Measurements from ENCODE around the gene MCC. TPM values are rescaled to one million over a fixed set of nuclear protein-coding genes. Genes with fewer than 3 reads are reported as not detected.

MCC gene
- total RNA-seq, 1 donor from 2014 or later, result 14.0 TPM

- peaks cover under 1% of the 10 kb centered on the region for H3K27me3 Mint-ChIP-seq (ENCODE audit: unreplicated experiment)
- TF ChIP-seq CTCF (IDR thresholded peaks at IDR 0.05), result no peak
- no peak overlapping the region for H3K27ac Mint-ChIP-seq (ENCODE audit: unreplicated experiment)
- no peak overlapping the region for H3K4me3 Mint-ChIP-seq (ENCODE audit: unreplicated experiment)
- DNase-seq (ENCODE audit: extremely low spot score, unreplicated experiment), result no peak
- no peaks in the 10 kb centered on the region for H3K9me3 Mint-ChIP-seq (ENCODE audit: unreplicated experiment)
- no peaks in the 10 kb centered on the region for H3K36me3 Mint-ChIP-seq (ENCODE audit: unreplicated experiment)
- no peaks in the 10 kb centered on the region for H3K4me1 Mint-ChIP-seq (ENCODE audit: unreplicated experiment)
Observed at GRCh38 chr5:113433862-113434612, 54.2 kb downstream of the MCC start.

- H3K27me3 Mint-ChIP-seq (ENCODE audit: unreplicated experiment), result peaks cover 2% of the 10 kb centered on the region
- no peak for TF ChIP-seq CTCF (IDR thresholded peaks at IDR 0.05)
- H3K9me3 Mint-ChIP-seq (ENCODE audit: unreplicated experiment), result no peaks in the 10 kb centered on the region
- H3K27ac Mint-ChIP-seq (ENCODE audit: unreplicated experiment), result no peak overlapping the region
- no peaks in the 10 kb centered on the region for H3K36me3 Mint-ChIP-seq (ENCODE audit: unreplicated experiment)
- no peak for DNase-seq (ENCODE audit: extremely low spot score, unreplicated experiment)
- H3K4me1 Mint-ChIP-seq (ENCODE audit: unreplicated experiment), result no peaks in the 10 kb centered on the region
- no peak overlapping the region for H3K4me3 Mint-ChIP-seq (ENCODE audit: unreplicated experiment)
Observed at GRCh38 chr5:113433071-113433470, 55.2 kb downstream of the MCC start.

GRCh38 chr5:113427871-113428574, 60.2 kb downstream of the MCC start:
- H3K4me3 Mint-ChIP-seq (ENCODE audit: unreplicated experiment), result no peak overlapping the region
- no peaks in the 10 kb centered on the region for H3K4me1 Mint-ChIP-seq (ENCODE audit: unreplicated experiment)
- no peak for DNase-seq (ENCODE audit: extremely low spot score, unreplicated experiment)
- no peak overlapping the region for H3K27ac Mint-ChIP-seq (ENCODE audit: unreplicated experiment)
- no peaks in the 10 kb centered on the region for H3K9me3 Mint-ChIP-seq (ENCODE audit: unreplicated experiment)
- peaks cover 2% of the 10 kb centered on the region for H3K27me3 Mint-ChIP-seq (ENCODE audit: unreplicated experiment)
- no peaks in the 10 kb centered on the region for H3K36me3 Mint-ChIP-seq (ENCODE audit: unreplicated experiment)
- TF ChIP-seq CTCF (IDR thresholded peaks at IDR 0.05), result no peak

- H3K27ac Mint-ChIP-seq (ENCODE audit: unreplicated experiment), result no peak overlapping the region
- H3K4me1 Mint-ChIP-seq (ENCODE audit: unreplicated experiment), result no peaks in the 10 kb centered on the region
Observed at GRCh38 chr5:113425909-113426308, 62.3 kb downstream of the MCC start.

More at GRCh38 chr5:113425909-113426308, 62.3 kb downstream of the MCC start:
- Mint-ChIP-seq H3K4me3 (ENCODE audit: unreplicated experiment) (no peak overlapping the region), H3K9me3 (ENCODE audit: unreplicated experiment) (no peaks in the 10 kb centered on the region), H3K27me3 (ENCODE audit: unreplicated experiment) (peaks cover 2% of the 10 kb centered on the region), H3K36me3 (ENCODE audit: unreplicated experiment) (no peaks in the 10 kb centered on the region)
- DNase-seq (ENCODE audit: extremely low spot score, unreplicated experiment), result no peak
- TF ChIP-seq CTCF (IDR thresholded peaks at IDR 0.05), result no peak

Data from osteocyte (in vitro differentiated cells).